NCI-H1417 (cell line): ENCODE data around the gene ACTRT2.

Source experiments
- DNase-seq, 3 experiments: peaks; one replicate each; lab custom pipeline; 2025; lab: John Stamatoyannopoulos, UW

Gene ACTRT2

DNA sequence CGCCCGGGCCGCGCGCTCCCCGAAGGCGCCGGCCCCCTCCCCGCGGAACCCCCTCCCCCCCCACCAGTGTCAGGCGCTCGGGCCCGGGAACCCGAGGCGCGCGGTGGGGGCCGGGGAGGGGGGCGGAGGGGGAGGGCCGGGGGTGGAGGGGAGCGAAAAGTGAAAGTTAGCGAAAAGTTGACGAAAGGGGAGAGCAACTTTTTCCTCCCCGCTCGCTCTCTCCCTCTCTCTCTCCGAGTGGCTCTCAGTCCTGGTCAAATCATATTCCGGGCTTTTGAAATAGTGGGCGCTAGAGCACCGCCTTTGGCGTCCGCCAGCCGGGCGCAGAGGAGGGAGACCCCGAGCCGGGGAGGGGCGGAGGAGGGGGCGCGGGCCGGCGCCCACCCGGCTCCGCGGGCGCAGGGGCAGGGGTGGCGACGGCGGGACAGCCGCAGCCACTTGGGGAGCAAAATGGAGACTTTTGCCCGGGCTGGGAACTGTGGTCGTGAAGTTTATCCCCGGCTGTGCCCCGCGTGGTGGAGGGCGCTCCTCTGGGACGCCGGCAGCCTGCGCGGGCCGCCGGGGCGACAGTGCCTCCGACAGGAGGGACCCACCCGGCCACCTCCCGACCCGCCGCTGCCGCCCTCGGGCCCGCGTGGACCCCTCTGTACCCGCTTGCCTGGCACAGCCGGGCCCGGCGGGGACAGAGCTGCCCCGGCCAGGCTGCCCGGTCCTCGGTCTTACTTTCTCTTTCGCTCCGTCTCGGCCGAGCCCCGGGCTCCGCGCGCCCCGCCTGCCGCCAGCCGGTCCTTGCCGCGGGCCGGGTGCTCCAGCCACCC, 48.4 kb downstream of the ACTRT2 start:
- DNase-seq, result no peak

DNA sequence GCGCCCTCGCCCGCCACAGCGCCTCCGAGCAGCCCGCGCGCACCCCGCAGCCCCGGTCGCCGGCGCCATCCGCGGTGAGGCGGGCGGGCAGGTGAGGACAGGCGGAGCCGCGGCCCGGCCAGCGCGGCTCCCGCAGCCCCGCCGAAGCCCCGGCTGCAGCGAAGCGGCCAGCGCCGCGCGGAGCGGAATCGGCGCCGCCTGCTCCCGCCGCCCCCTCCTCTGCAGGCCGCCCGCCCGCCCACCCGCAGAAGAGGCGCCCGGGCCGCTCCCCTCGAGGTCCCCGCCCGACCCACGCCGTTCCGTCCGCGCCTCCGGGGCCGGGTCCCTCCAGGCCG, 49.0 kb downstream of the ACTRT2 start:
- no peak for DNase-seq

DNA sequence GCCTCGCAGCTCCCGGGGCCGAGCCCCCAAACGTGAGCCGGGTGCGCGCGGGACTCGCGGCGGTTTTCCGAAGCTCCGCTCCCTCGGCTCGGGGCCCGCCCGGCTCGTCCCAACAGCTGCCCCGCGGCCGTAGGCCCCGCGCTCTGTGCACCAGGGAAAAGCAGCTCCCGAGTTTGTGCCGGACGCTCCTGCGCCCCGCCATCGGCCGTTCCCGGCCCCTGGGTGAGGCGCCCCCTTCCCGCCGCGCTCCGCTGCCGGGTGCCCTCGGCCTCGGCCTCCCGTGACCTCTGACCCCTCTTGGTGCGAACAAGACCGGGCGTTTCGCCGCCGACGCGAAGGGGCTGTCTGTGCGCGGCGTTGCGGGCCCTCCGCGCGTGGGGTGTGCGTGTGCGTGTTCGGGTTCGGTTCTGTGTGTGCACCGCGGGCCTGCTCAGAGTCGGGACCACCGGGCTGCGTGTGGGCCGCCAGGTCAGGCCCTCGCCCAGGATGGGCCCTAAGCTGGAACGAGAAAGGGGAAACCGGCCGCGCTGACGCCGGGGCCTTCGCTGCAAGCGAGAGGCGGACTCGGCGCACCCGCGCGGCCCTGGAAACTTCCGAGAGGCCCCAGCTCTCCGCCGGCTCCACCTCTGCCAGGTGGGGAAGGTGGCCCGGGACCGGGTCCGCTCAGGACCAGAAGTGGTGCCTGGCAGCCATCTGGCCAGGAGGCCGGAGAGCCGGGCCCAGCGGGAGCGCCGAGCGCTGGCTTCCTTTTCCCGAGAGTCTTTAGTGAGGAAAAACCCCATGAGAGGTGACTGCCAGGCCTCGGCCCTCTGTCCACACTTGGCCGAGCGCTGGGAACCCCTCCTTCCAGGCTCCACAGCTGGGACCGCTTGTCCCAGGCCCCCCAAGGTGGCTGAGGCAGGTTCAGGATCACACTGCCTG, 49.6 kb downstream of the ACTRT2 start:
- DNase-seq, result no peak

DNA sequence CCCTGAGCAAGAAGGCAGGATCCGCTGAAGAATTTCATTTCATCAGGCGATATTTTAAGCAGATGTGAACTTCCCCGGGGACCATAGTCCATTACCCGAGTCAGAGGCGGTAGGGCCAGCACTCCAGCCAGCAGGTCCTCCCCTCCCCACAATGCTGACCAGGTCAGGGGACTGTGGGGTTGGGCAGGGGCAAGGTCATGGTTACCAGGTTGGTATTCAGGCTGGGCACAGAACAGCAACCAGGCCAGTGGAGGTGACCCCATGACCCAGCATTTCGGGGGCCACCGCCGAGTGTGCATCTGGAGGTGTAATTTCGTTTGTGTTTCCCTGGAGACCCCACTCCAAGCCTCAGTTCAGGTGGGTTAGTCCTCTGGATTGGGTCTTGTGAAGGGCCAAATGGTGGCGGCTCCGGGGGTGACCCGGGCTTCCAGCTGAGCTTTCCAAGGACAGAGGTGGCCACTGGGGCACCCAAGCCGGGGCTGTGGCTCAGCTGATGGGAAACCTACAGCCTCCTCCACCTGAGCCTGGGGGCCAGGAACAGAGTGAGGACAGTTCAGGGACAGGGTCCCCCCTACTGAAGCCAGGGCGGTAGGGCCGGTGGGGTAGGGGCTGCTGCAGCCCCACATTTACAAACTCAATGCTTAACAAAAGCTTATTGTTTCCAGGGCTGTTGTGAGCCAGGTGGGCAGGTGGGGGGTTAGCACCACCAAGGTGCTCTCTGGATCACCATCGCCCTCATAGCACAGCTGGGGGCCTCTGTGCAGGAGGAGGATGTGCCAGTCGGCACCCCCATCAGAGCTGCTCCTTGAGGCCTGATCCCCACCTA, 50.5 kb downstream of the ACTRT2 start:
- no peak for DNase-seq
